OCI-LY7 (cell line): ENCODE results near the gene HMSD. TPM values are rescaled to one million over a fixed set of nuclear protein-coding genes. Genes with fewer than 3 reads are reported as not detected.

Experiments
- BruUV-seq: library from RNA; stranded (reverse); fragments of 400-500 nt; replicated peaks from 2 replicates; lab custom pipeline; 2021; lab: Mats Ljungman, UMichigan
- CTCF ChIA-PET: fragments of 300-600 bp; sonication (Branson Sonifier 250); formaldehyde crosslinking; loops from one replicate; lab custom pipeline; 2022; ENCODE audit warnings: antibody characterized with exemption; ENCODE audit not compliant: unreplicated experiment; lab: Charles Lee
- POLR2A ChIA-PET: fragments of 300-600 bp; sonication (Branson Sonifier 250); formaldehyde crosslinking; loops from one replicate; lab custom pipeline; 2022; ENCODE audit warnings: antibody characterized with exemption; lab: Charles Lee
- DNase-seq: peaks from one replicate; pipeline ENCODE4 v3.0.0-alpha.2; 2015; ENCODE audit warnings: low spot score
- H2AFZ ChIP-seq: fragments of 200-600 bp; sonication (generic), shearing (Covaris generic); 2 replicates; pipeline ENCODE4 v1.6.1; 2014; ENCODE audit warnings: mild to moderate bottlenecking, antibody characterized with exemption, low read length, moderate library complexity
- H3K27ac ChIP-seq: fragments of 200-600 bp; sonication (generic); 2 replicates; pipeline ENCODE4 v1.5.1; 2014; ENCODE audit warnings: mixed run types, low read depth, mild to moderate bottlenecking, moderate library complexity, low read length, inconsistent platforms; ENCODE audit not compliant: poor library complexity, severe bottlenecking
- H3K36me3 ChIP-seq: fragments of 200-600 bp; sonication (generic); 2 replicates; pipeline ENCODE4 v1.6.1; 2014; ENCODE audit warnings: mild to moderate bottlenecking, antibody characterized with exemption, low read length, moderate library complexity, mixed read lengths; ENCODE audit not compliant: insufficient read depth
- H3K4me1 ChIP-seq: fragments of 200-600 bp; sonication (generic); 2 replicates; pipeline ENCODE4 v1.5.1; 2014; ENCODE audit warnings: mild to moderate bottlenecking, low read length; ENCODE audit not compliant: insufficient read depth, poor library complexity, severe bottlenecking
- H3K4me2 ChIP-seq: fragments of 200-600 bp; sonication (generic); 2 replicates; pipeline ENCODE4 v1.6.1; 2014; ENCODE audit warnings: mild to moderate bottlenecking, low read length
- H3K4me3 ChIP-seq: fragments of 200-600 bp; sonication (generic); 2 replicates; pipeline ENCODE4 v1.5.1; 2014; ENCODE audit warnings: mild to moderate bottlenecking, low read depth, low read length; ENCODE audit not compliant: poor library complexity, severe bottlenecking
- H3K79me2 ChIP-seq: fragments of 200-600 bp; sonication (generic); 2 replicates; pipeline ENCODE4 v1.6.1; 2016; ENCODE audit warnings: low read depth, mild to moderate bottlenecking, low read length, moderate library complexity, mixed read lengths; ENCODE audit not compliant: insufficient read depth
- H3K9me2 ChIP-seq: fragments of 200-600 bp; sonication (generic); 2 replicates; pipeline ENCODE4 v1.6.1; 2016; ENCODE audit warnings: mild to moderate bottlenecking, low read length, mixed read lengths; ENCODE audit not compliant: insufficient read depth
- H3K9me3 ChIP-seq: fragments of 200-600 bp; sonication (generic); 2 replicates; pipeline ENCODE4 v1.6.1; 2014; ENCODE audit warnings: mild to moderate bottlenecking, mixed run types, low read length, mixed read lengths
- H4K20me1 ChIP-seq: fragments of 200-600 bp; sonication (generic); 2 replicates; pipeline ENCODE4 v1.6.1; 2014; ENCODE audit warnings: mild to moderate bottlenecking, antibody characterized with exemption, low read length, moderate library complexity, mixed read lengths; ENCODE audit not compliant: insufficient read depth
- CTCF ChIP-seq: fragments of 200-600 bp; sonication (generic); conservative IDR thresholded peaks from 2 replicates; pipeline ENCODE4 v1.5.1; 2014; ENCODE audit warnings: mild to moderate bottlenecking, antibody characterized with exemption, low read length, moderate library complexity, mixed read lengths
- EZH2phosphoT487 ChIP-seq: fragments of 200-600 bp; sonication (generic); IDR thresholded peaks from 2 replicates; pipeline ENCODE4 v1.6.1; 2018; ENCODE audit warnings: low read depth, borderline replicate concordance, mild to moderate bottlenecking, mixed run types, antibody characterized with exemption, low read length, moderate library complexity, mixed read lengths
- intact Hi-C: fragments of 100-400 bp; cut with micrococcal nuclease; formaldehyde crosslinking; loops from one replicate; pipeline ENCODE4 v1.10.0; 2022; ENCODE audit not compliant: unreplicated experiment
- total RNA-seq, 2 experiments: library from RNA; depleted of rRNA in 1 of 2; stranded (reverse); fragments of >200 nt in 1 of 2; shearing (Covaris generic) in 1 of 2; gene quantifications; 2 replicates each; pipeline ENCODE4 v1.2.3, GENCODE V29; 2014 to 2022

The HMSD gene
- total RNA-seq, 2 experiments from 2014 or later: not detected

DNA sequence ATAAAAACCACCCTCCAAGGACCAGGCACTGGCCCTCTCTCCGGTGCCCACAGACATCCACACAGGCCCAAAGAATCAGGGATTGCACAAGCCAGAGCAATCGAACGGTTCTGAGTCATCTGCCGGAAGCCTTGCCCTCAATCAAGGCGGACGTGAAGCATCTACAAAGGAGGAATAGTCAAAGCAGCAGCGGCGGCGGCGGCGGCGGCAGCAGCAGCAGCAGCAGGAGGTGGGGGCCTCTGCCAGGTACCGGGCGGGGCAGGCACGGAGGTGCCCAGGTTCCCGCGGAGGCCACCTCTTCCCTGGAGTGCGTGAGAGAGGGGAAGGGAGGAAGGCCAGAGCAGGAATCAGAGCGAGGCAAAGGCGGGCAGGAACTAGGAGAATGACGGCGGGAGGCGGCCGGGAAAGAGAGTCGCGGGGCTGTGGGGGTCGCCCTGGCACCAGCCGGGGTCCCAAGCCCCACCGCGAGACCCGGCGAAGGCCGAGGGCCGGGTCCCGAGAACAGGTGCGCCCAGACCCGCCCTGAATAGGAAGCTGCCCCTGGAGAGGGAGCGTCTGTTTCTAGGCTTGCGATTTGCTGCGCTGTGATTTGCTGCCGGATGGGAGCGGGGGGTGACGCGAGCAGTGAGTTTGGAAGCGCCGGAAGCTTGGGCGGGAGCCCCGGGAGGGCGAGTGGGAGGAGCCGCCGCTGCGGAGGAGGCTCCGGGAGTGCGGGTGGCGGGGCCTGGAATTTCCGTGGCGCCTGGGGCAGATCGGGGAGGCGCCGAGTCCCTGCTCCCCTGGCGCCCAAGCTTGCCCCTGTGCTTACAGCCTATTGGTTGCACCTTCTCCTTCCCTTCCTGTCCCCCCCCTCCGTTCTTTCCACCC lies 21.1 kb downstream of the HMSD start, which contains the start of gene SERPINB8:
SERPINB8 (plus strand) TSS at position 140 of the 867 bp plus-strand sequence. CDS start 8,228 bp downstream, outside the sequence.
- no peaks in the 10 kb centered on the region for H3K9me3 ChIP-seq
- no peaks in the 10 kb centered on the region for H3K9me2 ChIP-seq
- intact Hi-C loops: no loop called here
- POLR2A ChIA-PET: interaction anchor here (0.7 kb wide), 2 partner anchors 22 to 455 kb away, joined by 3 read pairs; no protein-coding TSS in a partner anchor
- DNase-seq: peak; percentile 69
- H3K27ac ChIP-seq: peak within 1 kb of the TSS; percentile 39
- TF ChIP-seq CTCF: no peak
- H2AFZ ChIP-seq: peak within 1 kb of the TSS; percentile 86
- H3K4me2 ChIP-seq: peak within 1 kb of the TSS; percentile 83
- no peaks in the 10 kb centered on the region for H3K79me2 ChIP-seq
- peak within 1 kb of the TSS; percentile 76 for H3K4me3 ChIP-seq
- H3K4me1 ChIP-seq: peaks cover 6% of the 10 kb centered on the region
- no peaks in the 10 kb centered on the region for H4K20me1 ChIP-seq
- BruUV-seq: no TSS peak
- no peaks in the 10 kb centered on the region for H3K36me3 ChIP-seq
- CTCF ChIA-PET: no interaction called here

- H3K9me2 ChIP-seq: no peaks in the 10 kb centered on the region
- H3K4me1 ChIP-seq: peaks cover 12% of the 10 kb centered on the region
- no TSS peak for BruUV-seq
- intact Hi-C loops: no loop called here
- no peaks in the 10 kb centered on the region for H3K9me3 ChIP-seq
- ChIA-PET CTCF (no interaction called here), POLR2A (interaction anchor here (0.7 kb wide), 2 partner anchors 22 to 456 kb away, joined by 3 read pairs; no protein-coding TSS in a partner anchor)
- peak overlapping the region; percentile 83 for H3K4me2 ChIP-seq
- no peak for DNase-seq
- no peaks in the 10 kb centered on the region for H3K36me3 ChIP-seq
- H2AFZ ChIP-seq: peak overlapping the region; percentile 86
- TF ChIP-seq CTCF: no peak
- peak overlapping the region; percentile 76 for H3K4me3 ChIP-seq
- H4K20me1 ChIP-seq: no peaks in the 10 kb centered on the region
- no peaks in the 10 kb centered on the region for H3K79me2 ChIP-seq
- peak overlapping the region; percentile 39 for H3K27ac ChIP-seq
Measured at GRCh38 chr18:63970809-63971205, 21.7 kb downstream of the HMSD start.

DNA sequence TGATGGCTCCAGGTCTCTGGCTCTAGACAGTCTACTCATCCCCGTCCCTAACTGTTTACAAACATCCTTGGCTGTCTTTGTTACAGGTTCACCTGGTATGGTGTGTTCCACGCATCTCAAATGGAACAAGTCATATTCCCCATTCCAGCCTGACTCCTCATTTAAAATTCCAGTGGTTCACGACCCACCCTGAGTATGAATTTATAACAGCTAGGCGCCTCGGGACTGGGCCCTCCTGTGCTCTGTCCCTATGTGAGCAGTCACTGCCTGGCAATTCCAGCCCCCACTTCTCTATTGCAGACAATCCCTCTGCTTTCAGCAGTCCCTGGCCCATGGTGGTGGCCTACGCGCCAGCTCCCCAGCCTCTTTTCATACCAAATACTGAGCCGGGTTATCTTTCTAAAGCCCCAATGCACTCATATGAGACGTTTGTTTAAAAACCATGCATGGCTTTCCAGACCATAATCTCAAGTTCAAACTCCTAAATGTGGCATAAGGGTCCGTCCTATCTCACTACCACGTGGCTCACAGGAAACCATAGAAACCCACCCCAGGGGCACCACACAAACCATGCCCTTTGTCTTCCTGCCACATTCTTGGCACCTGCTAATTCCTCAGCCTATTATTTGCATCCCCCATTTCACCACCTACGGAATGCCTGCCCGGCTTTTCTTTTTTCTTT lies 22.4 kb downstream of the HMSD start:
- CTCF ChIA-PET: no interaction called here
- H3K27ac ChIP-seq: no peak overlapping the region
- peak overlapping the region; percentile 83 for H3K4me2 ChIP-seq
- peaks cover 13% of the 10 kb centered on the region for H3K4me1 ChIP-seq
- no peak for TF ChIP-seq CTCF
- no peak for TF ChIP-seq EZH2phosphoT487
- no peaks in the 10 kb centered on the region for H3K9me2 ChIP-seq
- H3K36me3 ChIP-seq: no peaks in the 10 kb centered on the region
- H4K20me1 ChIP-seq: no peaks in the 10 kb centered on the region
- DNase-seq: no peak
- H3K9me3 ChIP-seq: no peaks in the 10 kb centered on the region
- intact Hi-C loops: no loop called here
- H3K79me2 ChIP-seq: no peaks in the 10 kb centered on the region
- POLR2A ChIA-PET: no interaction called here
- peak overlapping the region; percentile 76 for H3K4me3 ChIP-seq
- TSS peak; percentile 53 for BruUV-seq
- H2AFZ ChIP-seq: no peak overlapping the region
